HG02623 (cell line): Measurements from ENCODE around the gene CENPO.

ENCODE experiments used
- ATAC-seq: cut with Tn5 transposase; IDR thresholded peaks from one replicate; pipeline ENCODE4 v1.9.1; 2021; ENCODE audit warnings: moderate library complexity; ENCODE audit not compliant: unreplicated experiment

CENPO gene

GRCh38 chr2:24836206-24836605 is 43.0 kb downstream of the CENPO start:
- ATAC-seq: no peak

- ATAC-seq: no peak
Observed at GRCh38 chr2:24836706-24837105, 43.5 kb downstream of the CENPO start.

DNA sequence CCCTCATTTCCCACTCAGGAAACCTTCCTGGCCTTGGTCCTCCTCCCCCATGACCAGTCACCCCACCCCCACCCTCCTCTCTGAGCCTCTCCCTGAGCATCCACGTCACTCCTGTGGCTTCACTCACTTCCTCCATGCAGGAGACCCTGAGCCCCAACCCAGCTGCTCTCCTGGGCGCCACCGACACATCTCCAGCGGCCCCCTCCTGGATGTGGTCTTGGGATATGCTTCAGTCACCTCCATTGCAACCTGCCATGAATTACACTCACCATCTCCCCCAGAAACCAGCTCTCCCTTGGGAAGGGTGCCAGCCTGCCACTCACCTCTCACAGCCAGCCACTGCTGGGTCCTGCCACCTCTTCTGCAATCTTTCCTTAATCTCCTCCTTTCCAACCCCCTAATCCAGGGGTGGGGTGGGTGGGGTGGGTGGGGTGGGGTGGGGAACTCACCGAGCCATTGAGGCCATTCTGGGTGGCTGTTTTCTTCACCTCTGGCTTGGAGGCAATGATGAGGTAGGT is 44.8 kb downstream of the CENPO start:
- no peak for ATAC-seq

GRCh38 chr2:24838541-24838940 is 45.3 kb downstream of the CENPO start:
- no peak for ATAC-seq

DNA sequence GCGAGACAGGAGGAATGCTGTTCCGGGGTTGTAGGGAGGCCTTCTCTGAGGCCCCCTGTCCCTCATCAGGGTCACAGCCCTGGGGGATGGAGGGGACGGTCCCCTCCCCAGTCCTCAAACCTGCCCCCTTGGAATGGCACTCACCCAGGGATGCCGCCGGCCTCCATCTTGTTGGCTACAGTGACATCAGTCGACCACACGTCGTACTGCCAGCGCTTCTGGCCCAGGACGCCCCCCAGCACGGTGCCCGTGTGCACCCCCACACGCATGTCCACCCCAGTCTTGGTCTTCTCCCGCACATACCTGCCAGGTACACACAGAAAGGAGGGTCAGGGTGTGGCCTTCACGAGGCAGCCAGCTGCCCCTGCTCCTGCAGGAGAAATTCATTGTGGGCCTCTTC is 46.5 kb downstream of the CENPO start:
- no peak for ATAC-seq

GRCh38 chr2:24840164-24840869 is 47.1 kb downstream of the CENPO start:
- ATAC-seq: no peak

DNA sequence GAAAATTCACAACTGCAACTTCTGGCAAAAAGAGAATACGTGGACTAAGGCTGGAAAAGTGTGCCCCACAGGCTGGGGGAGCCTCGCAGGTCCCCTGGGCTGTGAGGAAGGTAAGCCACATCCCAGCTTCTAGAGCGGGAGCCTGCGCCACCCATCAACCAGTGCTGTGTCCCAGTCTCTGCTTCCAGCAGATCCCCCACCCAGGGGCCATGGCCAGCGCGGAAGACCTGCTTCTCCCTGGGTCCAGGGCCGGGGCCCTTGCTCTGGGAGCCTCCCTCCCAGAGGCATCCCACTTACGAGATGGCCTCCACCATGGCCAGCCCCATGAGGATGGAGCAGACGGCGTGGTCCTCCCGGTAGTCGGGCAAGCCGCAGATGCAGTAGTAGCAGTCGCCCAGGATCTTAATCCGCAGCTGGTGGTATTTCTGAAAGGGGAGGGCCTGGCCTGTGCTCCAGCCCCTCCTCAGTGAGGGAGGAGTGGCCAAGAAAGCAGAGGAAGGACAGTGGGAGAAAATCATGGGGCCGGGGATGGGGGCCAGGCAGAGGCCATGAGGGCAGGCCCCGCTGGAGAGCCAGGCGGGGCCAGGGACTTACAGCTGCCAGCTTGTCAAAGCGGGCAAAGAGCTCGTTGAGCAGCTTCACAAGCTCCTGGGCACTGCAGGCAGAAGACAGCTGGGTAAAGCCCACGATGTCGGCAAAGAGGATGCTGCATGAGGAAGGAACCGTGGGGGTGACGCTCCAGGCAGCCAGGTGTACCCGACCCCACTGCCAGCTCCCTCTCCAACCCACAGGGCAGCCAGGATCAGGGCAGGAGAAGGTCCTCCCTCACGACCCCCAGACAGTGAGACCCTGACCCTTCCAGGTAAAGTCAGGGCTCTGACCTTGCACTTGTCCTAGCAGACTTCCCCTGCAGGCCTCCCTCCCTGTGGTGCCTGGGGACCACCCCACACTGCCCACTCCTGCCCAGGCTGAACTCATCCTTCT is 48.0 kb downstream of the CENPO start:
- ATAC-seq: no peak

DNA sequence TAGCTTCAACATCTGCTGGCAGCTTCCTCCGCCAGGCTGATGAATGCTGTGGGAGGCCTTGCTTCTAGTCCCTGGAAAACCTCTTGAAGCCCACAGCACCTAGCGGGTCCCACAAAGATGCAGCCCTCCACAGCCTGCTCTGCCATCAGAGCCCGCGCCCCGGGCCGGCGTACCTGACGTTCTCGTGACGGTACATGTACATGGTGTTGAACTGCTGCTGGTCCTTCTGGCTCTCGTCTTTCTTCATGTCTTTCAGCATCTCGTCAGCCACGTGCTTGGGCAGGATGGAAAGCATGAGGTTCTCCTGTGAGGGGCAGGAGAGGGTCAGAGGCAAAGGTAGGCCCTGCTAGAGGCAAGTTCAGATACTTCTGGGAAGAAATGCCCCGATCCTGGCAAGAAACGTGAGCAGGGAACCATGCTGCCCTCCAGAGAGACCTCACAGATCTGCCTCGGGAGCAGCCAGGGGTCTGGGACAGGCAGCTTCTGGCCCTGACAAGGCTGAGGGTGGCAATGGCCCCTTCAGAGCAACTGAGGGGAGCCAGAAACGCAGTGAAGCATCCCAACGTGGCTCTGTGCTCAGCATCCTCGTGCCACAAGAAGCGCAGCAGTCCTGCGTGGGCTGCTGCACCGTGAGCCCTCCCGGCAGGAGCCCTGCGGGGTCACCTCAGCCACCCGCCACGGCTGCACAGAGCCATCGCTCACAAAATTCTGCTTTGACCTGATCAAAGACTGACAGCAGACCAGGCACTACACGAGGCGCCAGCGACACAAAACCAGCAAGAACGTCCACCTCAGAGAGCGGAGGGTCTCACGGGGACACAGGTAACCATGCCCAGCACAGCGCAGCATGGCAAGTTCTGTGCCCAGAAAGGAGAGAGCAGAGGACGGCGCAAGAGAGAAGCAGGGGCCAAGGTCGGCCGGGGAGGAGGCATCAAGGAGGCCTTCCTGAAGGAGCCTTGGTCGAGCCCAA is 49.1 kb downstream of the CENPO start:
- no peak for ATAC-seq

GRCh38 chr2:24843330-24843860 is 50.2 kb downstream of the CENPO start:
- ATAC-seq: no peak

GRCh38 chr2:24844023-24844685 is 50.9 kb downstream of the CENPO start:
- no peak for ATAC-seq

DNA sequence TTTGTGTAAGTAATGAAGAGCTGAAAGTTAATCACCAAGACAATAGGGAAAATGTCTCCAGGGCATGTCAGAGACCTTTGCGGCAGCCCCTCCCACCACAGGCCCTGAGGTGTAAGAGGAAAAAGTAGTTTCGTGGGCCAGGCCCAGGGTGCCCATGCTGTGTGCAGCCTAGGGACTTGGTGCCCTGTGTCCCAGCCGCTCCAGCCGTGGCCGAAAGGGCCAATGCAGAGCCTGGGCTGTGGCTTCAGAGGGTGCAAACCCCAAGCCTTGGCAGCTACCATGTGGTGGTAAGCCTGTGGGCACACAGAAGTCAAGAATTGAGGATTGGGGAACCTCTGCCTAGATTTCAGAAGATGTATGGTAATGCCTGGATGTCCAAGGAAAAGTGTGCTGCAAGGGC is 52.5 kb downstream of the CENPO start:
- no peak for ATAC-seq

DNA sequence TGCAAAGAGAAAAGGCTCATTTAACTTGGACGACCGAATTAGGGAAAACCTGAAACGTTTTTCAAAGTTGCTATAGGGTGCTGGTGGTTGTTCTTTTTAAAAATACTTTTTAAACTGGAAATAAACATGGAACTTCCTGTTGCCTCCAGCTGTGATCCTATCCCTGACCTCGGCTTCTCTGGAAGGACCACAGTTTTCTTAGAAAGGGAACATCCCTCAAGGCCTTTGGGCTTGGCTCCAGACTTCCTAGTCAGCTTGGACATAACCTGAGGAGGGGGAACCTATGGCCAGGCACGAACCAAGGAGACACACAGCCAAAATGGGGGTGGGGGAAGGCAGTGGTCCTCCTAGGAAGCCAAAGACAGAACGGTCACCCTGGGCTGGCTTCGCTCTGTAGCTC is 57.7 kb downstream of the CENPO start:
- no peak for ATAC-seq

DNA sequence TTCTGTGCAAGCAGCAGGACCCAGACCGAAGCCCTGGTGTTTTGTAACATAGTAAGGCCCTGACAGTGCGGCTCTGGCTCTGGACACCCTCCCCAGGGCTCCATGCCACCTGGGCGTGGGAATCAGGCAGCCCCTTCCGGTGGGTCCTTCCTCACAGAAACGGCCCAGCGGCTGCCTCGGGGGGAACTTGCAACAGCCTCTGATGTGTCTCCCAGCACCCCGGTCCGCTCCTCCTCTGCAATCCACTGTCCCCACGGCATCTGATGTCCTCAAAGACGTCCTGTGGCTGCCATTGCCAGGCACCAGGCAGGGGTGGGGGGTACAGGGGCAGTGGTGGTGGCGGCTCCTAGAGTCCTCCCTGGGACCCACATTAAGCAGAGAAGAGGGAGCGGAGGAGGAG is 58.8 kb downstream of the CENPO start:
- no peak for ATAC-seq

GRCh38 chr2:24852431-24853020 is 59.3 kb downstream of the CENPO start:
- no peak for ATAC-seq

GRCh38 chr2:24853046-24853445 is 59.8 kb downstream of the CENPO start:
- ATAC-seq: no peak

- no peak for ATAC-seq
Observed at GRCh38 chr2:24853996-24854395, 60.8 kb downstream of the CENPO start.

DNA sequence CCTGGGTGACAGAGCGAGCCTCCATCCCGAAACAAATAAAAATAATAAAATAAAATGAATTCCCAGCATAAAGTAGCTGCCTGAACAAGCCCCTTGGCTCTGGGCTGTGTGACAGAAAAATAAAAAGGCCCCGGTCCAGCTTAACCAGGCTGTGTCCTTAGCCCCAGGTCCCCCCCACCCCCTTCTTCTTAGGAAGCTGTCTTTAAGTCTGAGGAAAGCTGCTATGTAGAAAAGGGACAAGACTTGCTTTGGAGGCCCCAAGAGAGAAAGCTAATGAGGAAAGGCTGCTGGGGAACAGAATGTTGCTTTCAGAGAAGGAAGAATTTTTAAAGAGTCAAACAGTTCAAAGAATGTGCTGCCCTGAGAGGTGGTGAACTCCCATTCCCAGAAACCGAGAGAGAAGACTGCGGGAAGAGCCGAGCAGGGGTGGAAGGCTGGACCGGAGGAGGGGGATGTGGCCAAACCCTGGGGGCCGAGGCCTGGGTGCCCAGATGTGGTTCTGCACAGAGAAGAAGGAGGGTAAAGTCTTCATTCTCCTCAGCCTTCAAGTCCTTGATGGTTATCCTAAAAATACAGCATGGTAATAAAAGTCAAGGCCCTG is 61.9 kb downstream of the CENPO start:
- no peak for ATAC-seq

DNA sequence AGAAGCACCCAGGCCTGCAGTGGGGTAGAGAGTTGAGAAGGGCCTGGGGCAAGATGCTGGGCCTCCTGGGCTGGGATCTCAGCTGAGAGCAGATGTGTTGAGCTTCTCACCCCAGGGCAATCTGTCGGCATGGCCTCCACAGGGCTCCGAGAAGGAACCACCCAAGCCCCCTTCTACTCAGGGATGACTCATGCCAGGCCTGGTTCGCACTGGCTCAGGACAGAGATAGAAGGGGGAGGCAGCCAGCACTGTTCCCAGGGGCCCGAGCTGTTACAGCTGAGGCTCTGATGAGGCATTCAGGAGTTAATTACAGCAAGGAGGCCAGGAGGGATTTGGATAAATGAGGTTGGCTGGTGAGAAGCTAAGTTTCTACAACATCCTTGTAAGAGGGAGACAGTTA is 62.5 kb downstream of the CENPO start:
- no peak for ATAC-seq

DNA sequence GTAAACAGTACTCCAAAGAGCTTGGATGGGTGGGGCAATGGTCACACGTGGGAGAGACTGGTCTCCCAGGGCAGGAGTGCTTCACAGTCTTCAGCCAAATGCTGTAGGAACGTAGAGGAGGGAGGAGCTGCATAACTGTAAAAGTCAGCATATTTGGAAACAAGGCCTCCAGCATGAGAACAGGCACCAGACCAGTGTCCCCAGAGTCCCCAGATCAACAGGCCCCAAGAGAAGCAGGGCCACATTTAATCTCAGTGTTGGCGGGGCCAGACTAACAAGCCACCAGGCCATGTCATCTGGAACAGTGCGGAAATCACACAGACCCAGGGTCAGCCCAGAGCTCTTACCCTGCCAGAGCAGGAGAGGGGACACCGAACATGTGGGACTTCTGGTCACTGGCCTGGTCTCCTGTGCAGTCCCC is 63.6 kb downstream of the CENPO start:
- ATAC-seq: no peak
